NCI-H510A (cell line): ENCODE measurements around the gene SLC38A10.
"Not testable (repeated sequence)": the region's sequence is repeated elsewhere in the genome, so short reads cannot be mapped to it uniquely, and the experiment has no call there.

ENCODE experiments used
- DNase-seq: peaks from one replicate; lab custom pipeline; 2025; lab: John Stamatoyannopoulos, UW

The SLC38A10 gene

GRCh38 chr17:81230043-81230820, 64.9 kb downstream of the SLC38A10 start:
- no peak for DNase-seq

- DNase-seq = no peak
Measured at GRCh38 chr17:81229666-81229920, 65.5 kb downstream of the SLC38A10 start.

GRCh38 chr17:81228834-81229665, 66.1 kb downstream of the SLC38A10 start:
- DNase-seq = no peak

GRCh38 chr17:81228420-81228819, 66.7 kb downstream of the SLC38A10 start:
- no peak for DNase-seq

- not testable (repeated sequence) for DNase-seq
Measured at GRCh38 chr17:81227630-81228029, 67.5 kb downstream of the SLC38A10 start.

GRCh38 chr17:81223762-81224130, 71.4 kb downstream of the SLC38A10 start:
- DNase-seq = no peak

GRCh38 chr17:81222906-81223761, 72.0 kb downstream of the SLC38A10 start, which contains the start of gene CEP131:
TSS of gene CEP131 (minus strand) at chr17:81222965. CDS start at chr17:81220056, 2,909 bp downstream.
- DNase-seq = peak; percentile 97

- DNase-seq = no peak
Measured at GRCh38 chr17:81222620-81222905, 72.5 kb downstream of the SLC38A10 start.

GRCh38 chr17:81221842-81222619, 73.1 kb downstream of the SLC38A10 start:
- no peak for DNase-seq

GRCh38 chr17:81221371-81221841, 73.7 kb downstream of the SLC38A10 start:
- no peak for DNase-seq

- no peak for DNase-seq
Measured at GRCh38 chr17:81219476-81220180, 75.5 kb downstream of the SLC38A10 start.

- no peak for DNase-seq
Measured at GRCh38 chr17:81218991-81219390, 76.1 kb downstream of the SLC38A10 start.

GRCh38 chr17:81218459-81218858, 76.6 kb downstream of the SLC38A10 start:
- DNase-seq = no peak

GRCh38 chr17:81217491-81217890, 77.6 kb downstream of the SLC38A10 start:
- DNase-seq = no peak

- DNase-seq = no peak
Measured at GRCh38 chr17:81213978-81214377, 81.1 kb downstream of the SLC38A10 start.

- DNase-seq = no peak
Measured at GRCh38 chr17:81212365-81212764, 82.7 kb downstream of the SLC38A10 start.

GRCh38 chr17:81210868-81211267, 84.2 kb downstream of the SLC38A10 start:
- DNase-seq = no peak

GRCh38 chr17:81210466-81210865, 84.6 kb downstream of the SLC38A10 start:
- DNase-seq = no peak

- no peak for DNase-seq
Measured at GRCh38 chr17:81209141-81209540, 86.0 kb downstream of the SLC38A10 start.

- DNase-seq = no peak
Measured at GRCh38 chr17:81208651-81209050, 86.5 kb downstream of the SLC38A10 start.
